Stimulated activated memory B cell treated with anti-CD40 and anti-IgM and Interleukin-4, amounts not matched to agents 10 μg/mL and 1 μg/mL and 100 μg/mL, for 72 hours (primary cell): Measurements from ENCODE around the gene TMEM150C.
"Not testable (repeated sequence)": the region's sequence is repeated elsewhere in the genome, so short reads cannot be mapped to it uniquely, and the experiment has no call there.

Source experiments
- ATAC-seq: fragments of 150-1000 bp; cut with Tn5 transposase; 2 replicates; pipeline ENCODE4 v1.10.0; 2021
- H3K27ac Mint-ChIP-seq: one replicate; pipeline ENCODE4 v1.8.0; 2022; ENCODE audit warnings: mild to moderate bottlenecking, mixed read lengths
- H3K27me3 Mint-ChIP-seq: one replicate; pipeline ENCODE4 v1.8.0; 2022; ENCODE audit warnings: mixed read lengths
- H3K36me3 Mint-ChIP-seq: one replicate; pipeline ENCODE4 v1.8.0; 2022; ENCODE audit warnings: mixed read lengths
- H3K4me1 Mint-ChIP-seq: one replicate; pipeline ENCODE4 v1.8.0; 2022; ENCODE audit warnings: mixed read lengths
- H3K4me3 Mint-ChIP-seq: one replicate; pipeline ENCODE4 v1.8.0; 2022; ENCODE audit warnings: mild to moderate bottlenecking, moderate library complexity, mixed read lengths
- H3K9me3 Mint-ChIP-seq: one replicate; pipeline ENCODE4 v1.8.0; 2022; ENCODE audit warnings: mixed read lengths

TMEM150C gene

DNA sequence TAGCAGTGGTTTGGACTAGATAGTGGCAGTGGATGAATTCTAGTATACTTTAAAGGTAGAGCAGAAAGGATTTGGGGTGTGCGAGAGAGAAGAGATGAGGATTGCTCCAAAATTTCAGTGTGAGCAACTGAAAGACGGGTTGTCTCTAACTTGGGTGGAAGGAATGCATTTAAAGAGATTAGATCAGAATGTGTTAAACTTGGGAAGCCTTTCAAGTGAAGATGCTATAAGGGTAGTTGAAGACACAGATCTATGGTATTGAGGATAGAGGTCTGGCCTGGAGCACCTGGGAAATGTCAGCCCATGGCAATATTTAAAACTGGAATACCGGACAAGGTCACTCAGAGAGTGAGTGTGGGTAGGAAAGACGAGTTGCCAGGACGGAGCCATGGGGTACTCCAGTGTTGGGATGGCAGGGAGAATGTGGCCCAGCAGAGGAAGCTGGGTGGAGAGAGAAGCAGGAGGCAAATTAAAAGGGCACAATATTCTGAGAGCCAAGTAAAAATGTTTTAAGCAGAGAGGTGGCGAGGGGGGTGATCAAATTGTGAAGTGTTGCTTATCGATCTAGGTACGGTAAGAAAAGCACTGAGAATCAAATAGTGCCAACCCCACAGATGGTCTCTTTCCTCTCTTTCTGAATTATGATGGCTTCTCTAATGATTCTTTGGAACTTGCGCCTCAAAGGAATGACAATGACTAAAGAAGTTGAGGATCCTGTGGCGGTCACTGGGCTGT is 80.8 kb downstream of the TMEM150C start:
- no peaks in the 10 kb centered on the region for H3K27me3 Mint-ChIP-seq
- no peaks in the 10 kb centered on the region for H3K4me1 Mint-ChIP-seq
- ATAC-seq = no peak
- H3K27ac Mint-ChIP-seq = no peak overlapping the region
- no peak overlapping the region for H3K4me3 Mint-ChIP-seq
- no peaks in the 10 kb centered on the region for H3K9me3 Mint-ChIP-seq
- peaks cover 25% of the 10 kb centered on the region for H3K36me3 Mint-ChIP-seq

DNA sequence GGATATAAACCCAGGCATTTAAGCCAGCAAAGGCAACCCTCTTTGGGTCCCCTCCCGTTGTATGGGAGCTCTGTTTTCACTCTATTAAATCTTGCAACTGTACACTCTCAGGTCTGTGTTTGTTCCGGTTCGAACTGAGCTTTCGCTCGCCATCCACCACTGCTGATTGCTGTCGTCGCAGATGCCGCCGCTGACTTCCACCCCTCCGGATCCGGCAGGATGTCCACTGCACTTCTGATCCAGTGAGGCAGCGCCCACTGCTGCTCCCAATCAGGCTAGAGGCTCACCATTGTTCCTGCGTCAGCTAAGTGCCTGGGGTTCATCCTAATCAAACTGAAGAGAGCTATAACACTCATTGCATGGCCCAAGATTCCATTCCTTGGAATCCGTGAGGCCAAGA is 82.2 kb downstream of the TMEM150C start:
- Mint-ChIP-seq H3K4me1 (no peaks in the 10 kb centered on the region), H3K27me3 (no peaks in the 10 kb centered on the region), H3K4me3 (no peak overlapping the region), H3K27ac (no peak overlapping the region), H3K36me3 (peaks cover 25% of the 10 kb centered on the region), H3K9me3 (no peaks in the 10 kb centered on the region)
- no peak for ATAC-seq

DNA sequence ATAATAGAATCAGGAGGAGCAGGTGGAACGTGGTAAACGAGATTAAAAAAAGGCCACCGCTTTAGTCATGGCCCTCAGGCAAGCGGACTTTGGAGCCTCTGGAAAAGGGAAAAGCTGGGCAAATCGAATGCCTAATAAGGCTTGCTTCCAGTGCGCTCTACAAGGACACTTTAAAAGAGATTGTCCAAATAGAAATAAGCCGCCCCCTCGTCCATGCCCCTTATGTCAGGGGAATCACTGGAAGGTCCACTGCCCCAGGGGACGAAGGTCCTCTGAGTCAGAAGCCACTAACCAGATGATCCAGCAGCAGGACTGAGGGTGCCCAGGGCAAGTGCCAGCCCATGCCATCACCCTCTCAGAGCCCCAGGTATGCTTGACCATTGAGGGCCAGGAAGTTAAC is 84.3 kb downstream of the TMEM150C start:
- not testable (repeated sequence) for H3K4me3 Mint-ChIP-seq, ATAC-seq, H3K4me1 Mint-ChIP-seq, H3K27ac Mint-ChIP-seq, H3K9me3 Mint-ChIP-seq, H3K27me3 Mint-ChIP-seq
- H3K36me3 Mint-ChIP-seq = peaks cover 25% of the 10 kb centered on the region

DNA sequence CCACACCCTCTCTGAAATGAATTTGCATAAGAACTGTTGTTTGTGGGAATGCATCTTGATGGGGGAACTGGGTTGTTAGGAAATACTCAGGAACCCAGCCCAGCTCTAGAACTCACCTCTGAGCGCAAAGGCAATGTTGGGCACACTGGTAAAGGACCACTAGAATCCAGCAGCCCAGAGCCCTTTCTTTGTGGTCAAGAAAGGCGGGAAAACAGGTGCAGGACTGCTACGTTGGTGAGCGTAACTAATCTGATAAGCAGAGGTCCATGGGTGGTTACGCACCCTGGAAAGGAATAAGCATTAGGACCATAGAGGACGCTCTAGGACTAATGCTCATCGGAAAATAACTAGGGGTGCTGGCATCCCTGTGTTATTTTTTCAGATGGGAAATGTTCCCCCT is 85.9 kb downstream of the TMEM150C start:
- not testable (repeated sequence) for H3K4me1 Mint-ChIP-seq, ATAC-seq, H3K9me3 Mint-ChIP-seq, H3K27ac Mint-ChIP-seq, H3K27me3 Mint-ChIP-seq, H3K4me3 Mint-ChIP-seq
- H3K36me3 Mint-ChIP-seq = peaks cover 21% of the 10 kb centered on the region

DNA sequence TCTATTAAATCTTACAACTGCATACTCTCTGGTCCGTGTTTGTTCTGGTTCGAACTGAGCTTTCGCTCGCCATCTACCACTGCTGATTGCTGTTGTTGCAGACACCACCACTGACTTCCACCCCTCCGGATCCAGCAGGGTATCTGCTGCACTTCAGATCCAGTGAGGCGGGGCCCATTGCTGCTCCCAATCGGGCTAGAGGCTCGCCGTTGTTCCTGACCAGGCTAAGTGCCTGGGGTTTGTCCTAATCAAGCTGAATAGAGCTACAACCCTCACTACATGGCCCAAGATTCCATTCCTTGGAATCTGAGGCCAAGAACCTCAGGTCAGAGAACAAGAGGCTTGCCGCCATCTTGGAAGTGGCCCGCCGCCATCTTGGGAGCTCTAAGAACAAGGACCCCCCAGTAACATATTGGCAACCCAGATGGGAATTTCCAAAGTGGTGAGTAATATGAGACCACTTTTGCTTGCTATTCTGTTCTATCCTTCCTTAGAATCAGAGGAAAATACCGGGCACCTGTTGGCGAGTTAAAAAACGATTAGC is 88.1 kb downstream of the TMEM150C start:
- no peaks in the 10 kb centered on the region for H3K4me1 Mint-ChIP-seq
- H3K9me3 Mint-ChIP-seq = no peaks in the 10 kb centered on the region
- H3K36me3 Mint-ChIP-seq = peaks cover 6% of the 10 kb centered on the region
- ATAC-seq = no peak
- H3K27me3 Mint-ChIP-seq = no peaks in the 10 kb centered on the region
- no peak overlapping the region for H3K27ac Mint-ChIP-seq
- no peak overlapping the region for H3K4me3 Mint-ChIP-seq

DNA sequence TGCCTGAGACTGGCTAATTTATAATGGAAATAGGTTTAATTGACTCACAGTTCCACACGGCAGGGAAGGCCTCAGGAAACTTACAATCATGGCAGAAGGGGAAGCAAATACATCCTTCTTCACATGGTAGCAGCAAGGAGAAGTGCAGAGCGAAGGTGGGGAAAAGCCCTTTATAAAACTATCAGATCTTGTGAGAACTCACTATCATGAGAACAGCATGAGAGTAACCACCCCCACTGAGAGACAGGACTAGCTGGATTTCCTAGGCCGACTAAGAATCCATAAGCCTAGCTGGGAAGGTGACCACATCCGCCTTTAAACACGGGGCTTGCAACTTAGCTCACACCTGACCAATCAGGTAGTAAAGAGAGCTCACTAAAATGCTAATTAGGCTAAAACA is 88.7 kb downstream of the TMEM150C start:
- not testable (repeated sequence) for H3K27me3 Mint-ChIP-seq, H3K27ac Mint-ChIP-seq, H3K9me3 Mint-ChIP-seq, H3K4me1 Mint-ChIP-seq, ATAC-seq, H3K4me3 Mint-ChIP-seq
- H3K36me3 Mint-ChIP-seq = peaks cover 12% of the 10 kb centered on the region

DNA sequence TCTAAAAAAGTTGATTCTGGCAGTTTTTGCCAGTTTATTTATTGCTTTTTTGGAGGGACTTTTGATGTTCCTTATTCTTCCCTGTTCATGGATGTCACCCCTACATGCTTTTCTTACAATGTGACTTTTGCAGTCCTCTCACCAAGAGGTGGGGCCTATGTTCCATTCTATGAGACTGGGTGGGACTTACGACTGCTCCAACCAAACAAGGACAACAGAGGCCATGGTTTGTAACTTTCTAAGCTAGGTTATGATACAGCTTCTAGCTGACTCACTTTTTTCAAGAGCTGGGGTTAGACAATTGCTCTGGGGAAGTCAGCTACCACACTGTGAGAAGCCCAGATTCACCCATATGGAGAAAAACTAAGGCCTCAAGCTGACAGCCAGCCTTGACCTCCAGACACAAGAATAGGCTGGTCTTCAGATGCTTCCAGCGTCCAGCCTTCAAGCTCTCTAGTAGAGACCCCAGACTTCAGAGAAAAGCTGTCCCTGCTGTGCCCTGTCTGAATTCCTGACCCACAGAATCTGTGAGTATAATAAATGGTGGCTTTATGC is 91.9 kb downstream of the TMEM150C start:
- ATAC-seq = no peak
- Mint-ChIP-seq H3K27ac (no peak overlapping the region), H3K4me3 (no peak overlapping the region), H3K27me3 (no peaks in the 10 kb centered on the region), H3K36me3 (peaks cover 21% of the 10 kb centered on the region), H3K9me3 (no peaks in the 10 kb centered on the region), H3K4me1 (peaks cover 9% of the 10 kb centered on the region)

DNA sequence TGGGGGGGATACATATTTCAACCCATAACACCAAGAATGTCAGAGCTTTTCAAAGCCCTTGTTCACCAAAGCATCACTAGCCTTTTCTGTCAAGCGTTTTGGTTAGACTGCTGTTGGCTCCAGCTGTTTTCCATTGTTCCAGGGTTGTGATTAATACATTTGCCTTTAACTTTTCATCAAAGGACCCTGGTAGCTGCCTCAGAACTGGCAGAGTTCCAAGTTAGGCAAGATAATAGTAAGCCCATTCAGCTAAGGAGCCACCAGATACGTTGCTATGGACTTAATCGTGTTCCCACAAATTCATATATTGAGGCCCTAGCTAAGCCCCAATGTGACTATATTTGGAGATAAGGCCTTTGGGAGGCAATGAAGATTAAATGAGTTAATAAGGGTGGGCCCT is 94.3 kb downstream of the TMEM150C start:
- Mint-ChIP-seq H3K9me3 (no peaks in the 10 kb centered on the region), H3K27ac (no peak overlapping the region), H3K36me3 (peaks cover 32% of the 10 kb centered on the region), H3K4me3 (no peak overlapping the region), H3K4me1 (peaks cover 28% of the 10 kb centered on the region), H3K27me3 (no peaks in the 10 kb centered on the region)
- ATAC-seq = no peak

DNA sequence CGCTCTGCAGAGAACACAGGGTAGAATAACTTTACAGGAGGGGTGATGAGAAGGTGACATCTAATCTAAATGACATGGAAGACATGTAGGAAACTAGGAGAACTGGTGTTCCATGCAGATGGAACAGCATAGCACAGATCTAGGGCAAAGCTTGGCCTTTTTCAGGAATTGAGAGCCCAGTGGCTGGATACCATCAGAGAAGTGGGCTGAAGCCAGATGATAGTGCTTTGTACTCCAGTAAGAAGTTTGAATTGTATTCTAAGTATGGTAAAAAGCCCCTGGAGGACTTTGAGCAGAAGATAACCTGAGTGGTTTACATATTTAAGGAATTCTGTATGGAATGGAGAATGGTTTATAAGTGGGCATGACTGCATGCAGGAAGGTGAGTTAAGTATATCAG is 98.6 kb downstream of the TMEM150C start:
- H3K4me3 Mint-ChIP-seq = no peak overlapping the region
- peaks cover 28% of the 10 kb centered on the region for H3K4me1 Mint-ChIP-seq
- no peak for ATAC-seq
- H3K9me3 Mint-ChIP-seq = no peaks in the 10 kb centered on the region
- H3K36me3 Mint-ChIP-seq = peaks cover 29% of the 10 kb centered on the region
- no peaks in the 10 kb centered on the region for H3K27me3 Mint-ChIP-seq
- no peak overlapping the region for H3K27ac Mint-ChIP-seq

DNA sequence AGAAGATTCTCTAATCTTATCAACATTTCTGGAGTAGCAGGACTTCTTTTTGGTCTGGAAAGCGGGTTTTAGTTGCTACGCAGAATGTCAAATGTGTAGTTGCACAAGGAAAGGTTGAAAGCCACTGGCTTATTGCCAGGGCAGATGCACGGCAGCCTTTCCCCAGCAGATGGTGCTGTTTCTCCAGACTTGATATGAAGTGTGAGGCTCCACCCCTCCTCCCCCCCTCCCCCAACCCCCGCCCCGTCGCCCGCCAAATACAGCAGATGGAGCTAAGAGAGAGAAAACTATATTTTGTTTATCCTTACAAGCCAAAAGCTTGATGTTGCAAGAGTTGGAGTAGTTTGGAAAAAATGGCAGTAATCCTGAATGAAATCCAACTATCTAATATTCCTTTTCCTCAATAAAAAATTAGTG is 99.4 kb downstream of the TMEM150C start:
- peak; percentile 85 for ATAC-seq
- Mint-ChIP-seq H3K4me1 (peaks cover 28% of the 10 kb centered on the region), H3K27me3 (no peaks in the 10 kb centered on the region), H3K4me3 (no peak overlapping the region), H3K36me3 (peaks cover 35% of the 10 kb centered on the region), H3K9me3 (no peaks in the 10 kb centered on the region), H3K27ac (no peak overlapping the region)

DNA sequence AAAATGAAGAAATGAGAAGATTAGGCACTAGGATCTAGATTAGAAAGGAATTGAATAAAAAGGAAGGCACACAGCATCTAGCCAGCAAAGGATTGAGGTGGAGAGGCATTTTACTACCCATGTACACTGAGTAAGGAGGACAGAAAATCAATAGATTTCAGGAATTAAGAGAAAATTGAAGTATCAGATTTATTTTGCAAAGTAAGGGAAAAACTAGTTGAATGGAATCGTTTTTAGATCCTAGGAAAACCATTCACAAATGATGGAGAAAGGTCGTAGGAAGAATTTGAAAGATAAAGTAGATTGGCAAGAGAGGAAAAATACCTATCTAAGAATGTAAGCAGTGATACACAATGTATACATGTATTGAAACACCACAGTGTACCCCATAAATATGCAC is 100.1 kb downstream of the TMEM150C start:
- ATAC-seq = no peak
- Mint-ChIP-seq H3K27me3 (no peaks in the 10 kb centered on the region), H3K4me1 (peaks cover 28% of the 10 kb centered on the region), H3K9me3 (no peaks in the 10 kb centered on the region), H3K36me3 (peaks cover 38% of the 10 kb centered on the region), H3K4me3 (no peak overlapping the region), H3K27ac (no peak overlapping the region)

DNA sequence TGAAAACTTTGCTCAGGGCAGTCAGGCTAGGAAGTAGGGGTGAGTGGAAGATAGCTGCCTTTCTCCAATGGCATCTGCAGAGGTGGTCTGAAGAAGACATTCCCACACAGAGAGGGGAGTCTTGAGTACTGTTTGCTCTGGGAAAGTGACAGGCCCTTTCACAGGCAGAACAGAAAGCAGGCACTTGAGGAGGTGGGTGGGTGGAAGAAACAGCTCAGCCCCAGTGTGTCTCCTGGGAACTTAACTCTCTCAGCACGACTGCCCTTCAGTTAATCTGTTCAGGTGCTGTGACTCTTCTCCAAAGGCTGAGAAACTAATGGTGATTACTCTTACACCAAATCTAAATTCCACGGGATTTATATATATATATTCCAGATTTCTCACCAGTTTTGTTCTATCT is 103.1 kb downstream of the TMEM150C start:
- Mint-ChIP-seq H3K36me3 (peaks cover 36% of the 10 kb centered on the region), H3K27me3 (no peaks in the 10 kb centered on the region), H3K27ac (peak overlapping the region; percentile 49), H3K4me3 (no peak overlapping the region), H3K9me3 (no peaks in the 10 kb centered on the region), H3K4me1 (peaks cover 8% of the 10 kb centered on the region)
- peak; percentile 79 for ATAC-seq

DNA sequence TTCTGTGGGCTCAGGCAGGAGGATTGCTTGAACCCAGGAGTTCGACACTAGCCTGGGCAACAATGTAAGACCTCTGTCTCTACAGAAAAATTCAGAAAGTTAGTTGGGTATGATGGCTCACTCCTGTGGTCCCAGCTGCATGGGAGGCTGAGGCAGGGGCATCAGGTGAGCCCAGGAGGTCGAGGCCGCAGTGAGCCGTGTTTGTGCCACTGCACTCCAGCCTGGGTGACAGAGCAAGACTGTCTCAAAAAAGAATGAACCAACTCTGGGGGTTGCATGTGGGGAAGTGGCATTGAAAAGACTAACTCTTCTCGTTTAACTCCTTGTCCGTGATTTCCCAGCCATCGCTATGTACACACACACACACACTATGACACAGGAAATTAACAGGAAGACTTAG is 104.5 kb downstream of the TMEM150C start:
- no peak overlapping the region for H3K4me3 Mint-ChIP-seq
- ATAC-seq = no peak
- no peaks in the 10 kb centered on the region for H3K9me3 Mint-ChIP-seq
- H3K27ac Mint-ChIP-seq = no peak overlapping the region
- peaks cover 30% of the 10 kb centered on the region for H3K36me3 Mint-ChIP-seq
- no peaks in the 10 kb centered on the region for H3K27me3 Mint-ChIP-seq
- H3K4me1 Mint-ChIP-seq = no peaks in the 10 kb centered on the region

DNA sequence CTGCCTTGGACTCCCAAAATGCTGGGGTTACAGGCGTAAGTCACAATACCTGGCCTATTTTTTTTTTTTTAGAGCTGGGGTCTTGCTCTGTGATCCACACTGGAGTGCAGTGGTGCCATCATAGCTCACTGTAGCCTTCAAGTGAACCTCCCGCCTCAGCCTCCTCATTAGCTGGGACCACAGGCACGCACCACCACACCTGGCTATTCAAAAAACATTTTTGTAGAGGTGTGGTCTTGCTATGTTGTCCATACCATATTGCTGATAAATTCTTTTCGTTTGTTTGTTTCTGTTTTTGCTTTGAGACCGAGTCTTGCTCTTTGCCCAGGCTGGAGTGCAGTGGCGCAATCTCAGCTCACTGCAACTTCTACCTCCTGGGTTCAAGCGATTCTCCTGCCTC is 109.8 kb downstream of the TMEM150C start:
- Mint-ChIP-seq H3K27ac (no peak overlapping the region), H3K4me3 (no peak overlapping the region), H3K36me3 (peaks cover 53% of the 10 kb centered on the region)

DNA sequence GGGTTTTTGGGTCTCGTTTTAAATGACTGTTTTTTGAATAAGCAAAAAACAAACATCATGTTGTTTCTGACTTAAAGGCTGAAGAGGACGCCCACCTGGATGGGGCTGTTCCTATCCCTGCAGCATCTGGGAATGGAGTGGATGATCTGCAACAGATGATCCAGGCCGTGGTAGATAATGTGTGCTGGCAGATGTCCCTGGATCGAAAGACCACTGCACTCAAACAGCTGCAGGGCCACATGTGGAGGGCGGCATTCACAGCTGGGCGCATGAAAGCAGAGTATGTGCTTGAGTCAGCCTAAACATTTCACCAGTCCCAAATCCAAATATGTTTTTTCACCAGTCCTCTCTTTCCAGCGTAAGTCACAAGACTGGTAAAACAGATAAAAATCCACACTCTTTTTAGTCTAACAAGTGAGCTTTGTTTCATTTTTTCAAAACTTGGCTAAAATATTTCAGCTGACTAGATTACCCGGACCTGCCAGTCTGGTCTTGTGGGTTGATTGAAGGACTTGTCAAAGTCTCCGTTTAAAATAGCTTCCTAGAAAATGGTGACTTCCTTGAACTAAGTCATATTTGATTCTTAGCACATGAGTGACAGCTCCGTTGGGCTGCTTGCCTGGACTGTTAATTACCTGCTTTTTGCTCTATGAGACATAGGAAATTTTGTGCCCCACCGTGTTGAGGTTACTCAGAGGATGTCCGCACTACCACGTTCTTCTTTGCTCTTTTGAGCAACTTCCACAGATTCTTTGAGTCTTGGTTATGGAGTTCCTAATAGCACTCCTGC is 110.6 kb downstream of the TMEM150C start:
- Mint-ChIP-seq H3K4me1 (no peaks in the 10 kb centered on the region), H3K4me3 (no peak overlapping the region), H3K36me3 (peaks cover 54% of the 10 kb centered on the region), H3K27me3 (no peaks in the 10 kb centered on the region), H3K9me3 (no peaks in the 10 kb centered on the region), H3K27ac (no peak overlapping the region)
- ATAC-seq = no peak

More for the DNA sequence above, 109.8 kb downstream of the TMEM150C start:
- H3K27me3 Mint-ChIP-seq = no peaks in the 10 kb centered on the region
- no peaks in the 10 kb centered on the region for H3K4me1 Mint-ChIP-seq
- ATAC-seq = no peak
- H3K9me3 Mint-ChIP-seq = no peaks in the 10 kb centered on the region
